Measurements from ENCODE around the gene DSCAML1.
"Not testable (repeated sequence)": the region's sequence is repeated elsewhere in the genome, so short reads cannot be mapped to it uniquely, and the experiment has no call there.

DNA sequence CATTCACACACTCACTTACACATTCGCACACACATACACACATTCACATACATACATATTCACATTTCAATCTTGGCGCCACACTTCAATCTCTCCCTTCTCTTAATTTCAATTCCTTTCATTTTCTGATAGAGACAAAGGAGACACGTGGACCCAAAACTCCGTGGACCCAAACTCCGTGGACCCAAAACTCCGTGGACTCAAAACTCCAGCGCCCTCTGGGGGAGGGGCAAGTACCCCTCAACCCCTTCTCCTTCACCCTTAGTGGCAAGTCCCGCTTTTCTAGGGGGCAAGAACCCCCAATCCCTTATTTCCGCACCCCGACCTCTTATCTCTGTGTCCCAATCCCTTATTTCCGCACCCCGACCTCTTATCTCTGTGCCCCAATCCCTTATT, 13.0 kb upstream of the DSCAML1 start:
- TF ChIP-seq, protein P1, sequence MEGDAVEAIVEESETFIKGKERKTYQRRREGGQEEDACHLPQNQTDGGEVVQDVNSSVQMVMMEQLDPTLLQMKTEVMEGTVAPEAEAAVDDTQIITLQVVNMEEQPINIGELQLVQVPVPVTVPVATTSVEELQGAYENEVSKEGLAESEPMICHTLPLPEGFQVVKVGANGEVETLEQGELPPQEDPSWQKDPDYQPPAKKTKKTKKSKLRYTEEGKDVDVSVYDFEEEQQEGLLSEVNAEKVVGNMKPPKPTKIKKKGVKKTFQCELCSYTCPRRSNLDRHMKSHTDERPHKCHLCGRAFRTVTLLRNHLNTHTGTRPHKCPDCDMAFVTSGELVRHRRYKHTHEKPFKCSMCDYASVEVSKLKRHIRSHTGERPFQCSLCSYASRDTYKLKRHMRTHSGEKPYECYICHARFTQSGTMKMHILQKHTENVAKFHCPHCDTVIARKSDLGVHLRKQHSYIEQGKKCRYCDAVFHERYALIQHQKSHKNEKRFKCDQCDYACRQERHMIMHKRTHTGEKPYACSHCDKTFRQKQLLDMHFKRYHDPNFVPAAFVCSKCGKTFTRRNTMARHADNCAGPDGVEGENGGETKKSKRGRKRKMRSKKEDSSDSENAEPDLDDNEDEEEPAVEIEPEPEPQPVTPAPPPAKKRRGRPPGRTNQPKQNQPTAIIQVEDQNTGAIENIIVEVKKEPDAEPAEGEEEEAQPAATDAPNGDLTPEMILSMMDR (IDR thresholded peaks at IDR 0.05): not testable (repeated sequence)
- TF ChIP-seq EP300 (IDR thresholded peaks at IDR 0.05; ENCODE audit: low read depth): not testable (repeated sequence)
